Urinary bladder (tissue), 4 donors: Measurements from ENCODE around the gene OTOP3. TPM values are rescaled to one million over a fixed set of nuclear protein-coding genes. Genes with fewer than 3 reads are reported as not detected.
A peak's percentile ranks its signal among the peaks of the same experiment; 100 is the strongest.

Experiments
- DNase-seq: peaks from one replicate; pipeline ENCODE4 v3.0.0-alpha.2; 2015; ENCODE audit errors: extremely low spot score
- H3K27ac ChIP-seq: one replicate; pipeline ENCODE4 v1.5.1; 2013; ENCODE audit warnings: low read depth, mild to moderate bottlenecking, moderate library complexity
- H3K36me3 ChIP-seq: one replicate; pipeline ENCODE4 v1.6.1; 2013; ENCODE audit warnings: mild to moderate bottlenecking, moderate library complexity; ENCODE audit not compliant: insufficient read depth
- H3K4me1 ChIP-seq: one replicate; pipeline ENCODE4 v1.6.1; 2013; ENCODE audit warnings: mild to moderate bottlenecking, moderate library complexity; ENCODE audit not compliant: insufficient read depth
- H3K4me3 ChIP-seq: one replicate; pipeline ENCODE4 v1.5.1; 2013; ENCODE audit warnings: low read depth, low read length
- WGBS: extraction: QIAGEN DNeasy Blood & Tissue Kit; methylation state at CpG from one replicate; pipeline ENCODE4 v1.1.7; 2013; 5-methylcytosine and 5-hydroxymethylcytosine counted together
- polyA plus RNA-seq: library from polyadenylated mRNA; stranded (reverse); fragments of 200-250 nt; gene quantifications from one replicate; pipeline ENCODE4 v1.2.3, GENCODE V29; 2013
- total RNA-seq: library from RNA; depleted of rRNA; stranded (reverse); fragments of >200 nt; gene quantifications from one replicate; pipeline ENCODE4 v1.2.3, GENCODE V29; 2014
- donor health status: healthy with polysubstance abuse.
- donor health status: healthy.

Gene OTOP3
- total and polyA plus RNA-seq, 2 donors = not detected

GRCh38 chr17:74921769-74922168 lies 13.9 kb upstream of the OTOP3 start:
- DNase-seq = no peak
- no peak overlapping the region for H3K4me3 ChIP-seq
- no peak overlapping the region for H3K27ac ChIP-seq
- no peaks in the 10 kb centered on the region for H3K36me3 ChIP-seq
- H3K4me1 ChIP-seq = no peaks in the 10 kb centered on the region
- 95% methylated on average over 2 of the region's 2 CpGs for WGBS

GRCh38 chr17:74922172-74922571 lies 13.5 kb upstream of the OTOP3 start:
- 48% methylated on average over 6 of the region's 6 CpGs for WGBS
- Histone ChIP-seq H3K27ac (no peak overlapping the region), H3K4me1 (no peaks in the 10 kb centered on the region), H3K4me3 (no peak overlapping the region), H3K36me3 (no peaks in the 10 kb centered on the region)
- DNase-seq = no peak

- DNase-seq = no peak
- Histone ChIP-seq H3K4me3 (peak within 1 kb of the TSS; percentile 28), H3K27ac (no peak within 1 kb of the TSS), H3K36me3 (no peaks in the 10 kb centered on the region), H3K4me1 (no peaks in the 10 kb centered on the region)
- 5% methylated on average over 57 of the region's 57 CpGs for WGBS
Observed at GRCh38 chr17:74922694-74923537, 12.8 kb upstream of the OTOP3 start, which contains the start of gene USH1G. Gene USH1G (minus strand): TSS chr17:74923255. CDS start chr17:74923073, 182 bp downstream.

GRCh38 chr17:74923538-74924249 lies 12.0 kb upstream of the OTOP3 start:
- H3K4me1 ChIP-seq = no peaks in the 10 kb centered on the region
- H3K4me3 ChIP-seq = peak overlapping the region; percentile 28
- DNase-seq = no peak
- WGBS = 2% methylated on average over 59 of the region's 59 CpGs
- no peak overlapping the region for H3K27ac ChIP-seq
- no peaks in the 10 kb centered on the region for H3K36me3 ChIP-seq

GRCh38 chr17:74924250-74924948 lies 11.3 kb upstream of the OTOP3 start, which contains the start of gene OTOP2:
Gene OTOP2 (plus strand): TSS chr17:74924273. CDS start chr17:74924633, 360 bp downstream.
- WGBS = 2% methylated on average over 54 of the region's 54 CpGs
- H3K36me3 ChIP-seq = no peaks in the 10 kb centered on the region
- peak within 1 kb of the TSS; percentile 28 for H3K4me3 ChIP-seq
- H3K4me1 ChIP-seq = no peaks in the 10 kb centered on the region
- no peak within 1 kb of the TSS for H3K27ac ChIP-seq
- DNase-seq = no peak

GRCh38 chr17:74925242-74925641 lies 10.5 kb upstream of the OTOP3 start:
- DNase-seq = no peak
- Histone ChIP-seq H3K36me3 (no peaks in the 10 kb centered on the region), H3K4me3 (no peak overlapping the region), H3K4me1 (no peaks in the 10 kb centered on the region), H3K27ac (no peak overlapping the region)
- 77% methylated on average over 3 of the region's 3 CpGs for WGBS

GRCh38 chr17:74928786-74929185 lies 6.9 kb upstream of the OTOP3 start:
- Histone ChIP-seq H3K4me3 (no peak overlapping the region), H3K27ac (no peak overlapping the region), H3K4me1 (no peaks in the 10 kb centered on the region), H3K36me3 (no peaks in the 10 kb centered on the region)
- 71% methylated on average over 6 of the region's 6 CpGs for WGBS
- DNase-seq = no peak

- Histone ChIP-seq H3K27ac (no peak overlapping the region), H3K4me3 (no peak overlapping the region), H3K36me3 (no peaks in the 10 kb centered on the region), H3K4me1 (no peaks in the 10 kb centered on the region)
- no peak for DNase-seq
- 91% methylated on average over 24 of the region's 24 CpGs for WGBS
Observed at GRCh38 chr17:74930535-74931036, 5.1 kb upstream of the OTOP3 start.

GRCh38 chr17:74935048-74935447 lies 650 bp upstream of the OTOP3 start:
- H3K27ac ChIP-seq = no peak overlapping the region
- no peak for DNase-seq
- 49% methylated on average over 3 of the region's 3 CpGs for WGBS
- H3K4me3 ChIP-seq = no peak overlapping the region
- H3K4me1 ChIP-seq = no peaks in the 10 kb centered on the region
- no peaks in the 10 kb centered on the region for H3K36me3 ChIP-seq

- no peak for DNase-seq
- Histone ChIP-seq H3K4me3 (no peak overlapping the region), H3K4me1 (no peaks in the 10 kb centered on the region), H3K36me3 (no peaks in the 10 kb centered on the region), H3K27ac (no peak overlapping the region)
- WGBS = 22% methylated on average over 12 of the region's 12 CpGs
Observed at GRCh38 chr17:74936470-74936799, 737 bp downstream of the OTOP3 start.

- Histone ChIP-seq H3K4me1 (no peaks in the 10 kb centered on the region), H3K27ac (no peak overlapping the region), H3K36me3 (no peaks in the 10 kb centered on the region), H3K4me3 (no peak overlapping the region)
- DNase-seq = no peak
- WGBS = 49% methylated on average over 11 of the region's 11 CpGs
Observed at GRCh38 chr17:74937064-74938051, 1.7 kb downstream of the OTOP3 start.

GRCh38 chr17:74938194-74938950 lies 2.7 kb downstream of the OTOP3 start:
- H3K36me3 ChIP-seq = no peaks in the 10 kb centered on the region
- no peak for DNase-seq
- no peak overlapping the region for H3K27ac ChIP-seq
- 58% methylated on average over 8 of the region's 8 CpGs for WGBS
- H3K4me3 ChIP-seq = no peak overlapping the region
- no peaks in the 10 kb centered on the region for H3K4me1 ChIP-seq
